OCI-LY3 (cell line): Measurements from ENCODE around the gene MEPCE.

ENCODE experiments used
- H2AFZ ChIP-seq: fragments of 200-600, 300-600 bp; shearing (Covaris generic); 2 replicates; pipeline ENCODE4 v1.6.0; 2014; ENCODE audit warnings: antibody characterized with exemption, low read depth, low read length
- H3K27ac ChIP-seq: fragments of 200-600, 300-600 bp; sonication (generic); 2 replicates; pipeline ENCODE4 v1.5.1; 2014; ENCODE audit warnings: mild to moderate bottlenecking, low read length, moderate library complexity, mixed read lengths
- H3K27me3 ChIP-seq: fragments of 200-600, 300-600 bp; sonication (generic); 2 replicates; pipeline ENCODE4 v1.6.1; 2014; ENCODE audit warnings: low read depth, low read length, mixed read lengths
- H3K36me3 ChIP-seq: fragments of 200-600, 300-600 bp; sonication (generic); replicated peaks from 2 replicates; pipeline ENCODE3; 2014; ENCODE audit warnings: low read depth, low read length, mixed read lengths
- H3K4me1 ChIP-seq: fragments of 300-600, 200-600 bp; sonication (generic); 2 replicates; pipeline ENCODE4 v1.6.1; 2014; ENCODE audit warnings: low read length, mixed read lengths
- H3K4me2 ChIP-seq: fragments of 200-600, 300-600 bp; sonication (generic); 2 replicates; pipeline ENCODE4 v1.6.1; 2014; ENCODE audit warnings: low read length, mixed read lengths
- H3K4me3 ChIP-seq: fragments of 300-600, 200-600 bp; sonication (generic); 2 replicates; pipeline ENCODE4 v1.5.1; 2014; ENCODE audit warnings: antibody characterized with exemption, mild to moderate bottlenecking, low read length, moderate library complexity
- H3K79me2 ChIP-seq: fragments of 300-600, 200-600 bp; shearing (Covaris generic); 2 replicates; pipeline ENCODE4 v1.6.1; 2014; ENCODE audit warnings: mild to moderate bottlenecking, low read length, mixed read lengths
- H3K9ac ChIP-seq: fragments of 300-600, 200-600 bp; shearing (Covaris generic); 2 replicates; pipeline ENCODE4 v1.6.0; 2014; ENCODE audit warnings: mild to moderate bottlenecking, low read length, moderate library complexity
- H3K9me3 ChIP-seq: fragments of 200-600, 300-600 bp; shearing (Covaris generic); 2 replicates; pipeline ENCODE4 v1.6.1; 2014; ENCODE audit warnings: low read length, mixed read lengths; ENCODE audit not compliant: insufficient read depth
- H4K20me1 ChIP-seq: fragments of 200-600, 300-600 bp; sonication (generic); 2 replicates; pipeline ENCODE4 v1.6.1; 2016; ENCODE audit warnings: low read length, mixed read lengths; ENCODE audit not compliant: insufficient read depth
- CTCF ChIP-seq: fragments of 200-600, 300-600 bp; sonication (generic); IDR thresholded peaks from 2 replicates; pipeline ENCODE4 v1.5.1; 2014; ENCODE audit warnings: antibody characterized with exemption, low read length, low read depth
- EZH2phosphoT487 ChIP-seq: fragments of 200-600 bp; shearing (Covaris generic); IDR thresholded peaks from 2 replicates; pipeline ENCODE4 v1.6.1; 2018; ENCODE audit warnings: antibody characterized with exemption, mixed run types, low read depth

Gene MEPCE

GRCh38 chr7:100426516-100426915 is 3.1 kb upstream of the MEPCE start:
- Histone ChIP-seq H2AFZ (no peak overlapping the region), H3K79me2 (peaks cover 23% of the 10 kb centered on the region), H3K27me3 (no peaks in the 10 kb centered on the region), H3K4me3 (no peak overlapping the region), H3K36me3 (peaks cover 11% of the 10 kb centered on the region), H4K20me1 (peaks cover 12% of the 10 kb centered on the region; the same call in 1 of the 2 replicates), H3K9ac (no peak overlapping the region), H3K9me3 (no peaks in the 10 kb centered on the region), H3K4me1 (peaks cover 33% of the 10 kb centered on the region), H3K4me2 (no peak overlapping the region), H3K27ac (no peak overlapping the region)
- no peak for TF ChIP-seq EZH2phosphoT487
- no peak for TF ChIP-seq CTCF

- H3K27ac ChIP-seq: peak overlapping the region; percentile 96
- H3K9me3 ChIP-seq: no peaks in the 10 kb centered on the region
- H3K27me3 ChIP-seq: no peaks in the 10 kb centered on the region
- H3K4me2 ChIP-seq: peak overlapping the region; percentile 68
- peaks cover 23% of the 10 kb centered on the region for H3K36me3 ChIP-seq
- no peak overlapping the region for H3K9ac ChIP-seq
- peak overlapping the region; percentile 86 for H3K4me3 ChIP-seq
- peaks cover 24% of the 10 kb centered on the region for H4K20me1 ChIP-seq
- H2AFZ ChIP-seq: no peak overlapping the region
- TF ChIP-seq EZH2phosphoT487: no peak
- no peak for TF ChIP-seq CTCF
- peaks cover 35% of the 10 kb centered on the region for H3K79me2 ChIP-seq
- H3K4me1 ChIP-seq: peaks cover 38% of the 10 kb centered on the region
Observed at GRCh38 chr7:100427762-100428198, 1.9 kb upstream of the MEPCE start.

- Histone ChIP-seq H3K4me1 (peaks cover 36% of the 10 kb centered on the region), H3K4me3 (peak within 1 kb of the TSS; percentile 86)
Observed at GRCh38 chr7:100428199-100428966, 1.2 kb upstream of the MEPCE start, which contains the start of gene ZCWPW1. Gene ZCWPW1 (minus strand): TSS chr7:100428703. CDS start chr7:100420649, 8,054 bp downstream.

More at GRCh38 chr7:100428199-100428966, 1.2 kb upstream of the MEPCE start, which contains the start of gene ZCWPW1:
- Histone ChIP-seq H3K27me3 (no peaks in the 10 kb centered on the region), H2AFZ (peak within 1 kb of the TSS; percentile 33; the same call in 1 of the 2 replicates), H3K4me2 (peak within 1 kb of the TSS; percentile 82), H3K9me3 (no peaks in the 10 kb centered on the region), H3K9ac (peak within 1 kb of the TSS; percentile 99), H3K36me3 (peaks cover 30% of the 10 kb centered on the region), H3K27ac (peak within 1 kb of the TSS; percentile 96), H3K79me2 (peaks cover 42% of the 10 kb centered on the region), H4K20me1 (peaks cover 26% of the 10 kb centered on the region)
- no peak for TF ChIP-seq CTCF
